Fibroblast of lung (primary cell): ENCODE results near the gene SLC6A1. TPM values are rescaled to one million over a fixed set of nuclear protein-coding genes. Genes with fewer than 3 reads are reported as not detected.

Experiments
- DNase-seq, 2 donors: peaks; one replicate each; pipeline versions ENCODE4 v3.0.0 to v3.0.0-alpha.2; 2010; ENCODE audit warnings: low read depth in 2 of 2
- H2AFZ ChIP-seq: 2 replicates; pipeline ENCODE4 v1.5.1; 2012; ENCODE audit warnings: low read length, control low read depth, inconsistent platforms
- H3K27ac ChIP-seq: 2 replicates; pipeline ENCODE4 v1.5.1; 2011; ENCODE audit warnings: low read length, control low read depth; ENCODE audit not compliant: insufficient read depth
- H3K27me3 ChIP-seq: 2 replicates; pipeline ENCODE4 v1.5.1; 2011; ENCODE audit warnings: mild to moderate bottlenecking, low read length; ENCODE audit not compliant: control insufficient read depth, insufficient read depth
- H3K36me3 ChIP-seq: 2 replicates; pipeline ENCODE4 v1.5.1; 2011; ENCODE audit warnings: low read length; ENCODE audit not compliant: control insufficient read depth, insufficient read depth
- H3K4me1 ChIP-seq: 2 replicates; pipeline ENCODE4 v1.5.1; 2011; ENCODE audit warnings: low read length; ENCODE audit not compliant: control insufficient read depth, insufficient read depth; ENCODE audit errors: extremely low read depth
- H3K4me2 ChIP-seq: 2 replicates; pipeline ENCODE4 v1.5.1; 2011; ENCODE audit warnings: low read length, control low read depth; ENCODE audit not compliant: insufficient read depth; ENCODE audit errors: extremely low read depth
- H3K4me3 ChIP-seq, 4 experiments: fragments of 200-600 bp in 1 of 4; sonication (generic) in 1 of 4; replicated peaks in 1 of 4; 2 replicates each; pipeline ENCODE4 v1.5.1; 2011 to 2016; ENCODE audit warnings: low read length in 4 of 4, low read depth in 3 of 4, mild to moderate bottlenecking in 3 of 4, control low read depth in 2 of 4, inconsistent platforms in 1 of 4, mixed read lengths in 1 of 4; ENCODE audit not compliant: insufficient read depth in 1 of 4; ENCODE audit errors: control extremely low read depth in 1 of 4
- H3K79me2 ChIP-seq: 2 replicates; pipeline ENCODE4 v1.5.1; 2012; ENCODE audit warnings: mild to moderate bottlenecking, low read length, inconsistent platforms; ENCODE audit not compliant: control insufficient read depth, insufficient read depth
- H3K9ac ChIP-seq: 2 replicates; pipeline ENCODE4 v1.5.1; 2011; ENCODE audit warnings: mild to moderate bottlenecking, low read length, control low read depth; ENCODE audit not compliant: insufficient read depth
- H3K9me3 ChIP-seq: 2 replicates; pipeline ENCODE4 v1.5.1; 2012; ENCODE audit warnings: low read depth, low read length; ENCODE audit not compliant: control insufficient read depth, insufficient read depth
- H4K20me1 ChIP-seq: 2 replicates; pipeline ENCODE4 v1.5.1; 2011; ENCODE audit warnings: low read length; ENCODE audit not compliant: control insufficient read depth, insufficient read depth; ENCODE audit errors: extremely low read depth
- EZH2 ChIP-seq: IDR thresholded peaks from 2 replicates; pipeline ENCODE4 v1.5.1; 2012; ENCODE audit warnings: low read length, control low read depth, mild to moderate bottlenecking; ENCODE audit errors: missing control alignments
- polyA plus RNA-seq, 2 donors: library from polyadenylated mRNA; depleted of rRNA in 1 of 2; stranded (reverse) in 1 of 2; unstranded in 1 of 2; fragments of >200 nt; gene quantifications; 2 replicates each; pipeline ENCODE4 v1.2.1, GENCODE V29; 2011 to 2012; ENCODE audit warnings: missing spikeins in 1 of 2
- total RNA-seq: library from RNA; depleted of rRNA; stranded (reverse); fragments of >200 nt; gene quantifications from 2 replicates; pipeline ENCODE4 v1.2.1, GENCODE V29; 2014
- TF ChIP-seq, protein P1 (sequence below), 2 donors: IDR thresholded peaks in 1 of 2; conservative IDR thresholded peaks in 1 of 2; 1 replicate in 1 of 2; 2 replicates in 1 of 2; pipeline ENCODE4 v1.5.1; 2011 to 2012; ENCODE audit warnings: low read length in 2 of 2, control low read depth in 1 of 2, inconsistent platforms in 1 of 2, low read depth in 1 of 2, mild to moderate bottlenecking in 1 of 2

SLC6A1 gene
- total and polyA plus RNA-seq, 2 donors (not counting 1 experiment from before 2014, with no cell fraction given) = not detected

DNA sequence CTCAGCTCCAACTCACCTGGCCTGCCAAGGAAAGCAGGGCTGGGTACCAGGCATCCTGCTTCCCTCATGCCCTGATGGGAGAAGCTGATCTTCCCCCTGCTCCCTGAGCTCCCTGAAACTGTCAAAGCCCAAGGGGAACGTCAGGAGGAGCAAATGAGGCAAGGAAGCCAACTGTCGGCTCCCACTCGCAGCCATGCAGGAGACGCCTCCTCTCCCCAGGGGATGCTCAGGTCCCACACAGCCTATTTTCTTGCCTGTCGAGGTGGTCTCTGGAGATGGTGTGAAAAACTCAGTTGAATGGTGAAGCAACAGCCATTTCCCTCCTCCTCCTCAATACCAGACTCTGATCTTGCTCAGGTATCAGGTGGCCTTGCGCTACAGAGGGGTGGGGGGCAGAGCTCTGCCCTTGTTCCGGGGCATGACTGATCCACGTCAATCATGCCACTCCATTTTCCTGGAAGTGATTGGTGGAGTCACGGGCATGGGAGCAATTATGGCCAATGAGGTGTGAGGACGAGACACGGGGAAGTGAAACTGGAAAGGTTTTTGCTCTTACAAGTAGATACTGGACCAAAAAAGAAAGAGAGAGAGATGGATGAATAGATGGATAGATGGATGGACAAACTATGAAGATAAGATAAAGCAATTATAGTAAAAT is 58.2 kb downstream of the SLC6A1 start:
- TF ChIP-seq, protein P1, sequence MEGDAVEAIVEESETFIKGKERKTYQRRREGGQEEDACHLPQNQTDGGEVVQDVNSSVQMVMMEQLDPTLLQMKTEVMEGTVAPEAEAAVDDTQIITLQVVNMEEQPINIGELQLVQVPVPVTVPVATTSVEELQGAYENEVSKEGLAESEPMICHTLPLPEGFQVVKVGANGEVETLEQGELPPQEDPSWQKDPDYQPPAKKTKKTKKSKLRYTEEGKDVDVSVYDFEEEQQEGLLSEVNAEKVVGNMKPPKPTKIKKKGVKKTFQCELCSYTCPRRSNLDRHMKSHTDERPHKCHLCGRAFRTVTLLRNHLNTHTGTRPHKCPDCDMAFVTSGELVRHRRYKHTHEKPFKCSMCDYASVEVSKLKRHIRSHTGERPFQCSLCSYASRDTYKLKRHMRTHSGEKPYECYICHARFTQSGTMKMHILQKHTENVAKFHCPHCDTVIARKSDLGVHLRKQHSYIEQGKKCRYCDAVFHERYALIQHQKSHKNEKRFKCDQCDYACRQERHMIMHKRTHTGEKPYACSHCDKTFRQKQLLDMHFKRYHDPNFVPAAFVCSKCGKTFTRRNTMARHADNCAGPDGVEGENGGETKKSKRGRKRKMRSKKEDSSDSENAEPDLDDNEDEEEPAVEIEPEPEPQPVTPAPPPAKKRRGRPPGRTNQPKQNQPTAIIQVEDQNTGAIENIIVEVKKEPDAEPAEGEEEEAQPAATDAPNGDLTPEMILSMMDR (conservative IDR thresholded peaks at IDR 0.05 in 1 of 2, IDR thresholded peaks at IDR 0.05 in 1 of 2; ENCODE audit: low read depth in 1 of 2, low read length in 2 of 2) = no peak
- TF ChIP-seq EZH2 = peak; percentile 50
- Histone ChIP-seq H4K20me1 (no peaks in the 10 kb centered on the region), H2AFZ (no peak overlapping the region), H3K9ac (no peak overlapping the region), H3K27me3 (peaks cover 19% of the 10 kb centered on the region), H3K4me2 (no peak overlapping the region), H3K4me3 (no peak overlapping the region), H3K79me2 (no peaks in the 10 kb centered on the region), H3K9me3 (no peaks in the 10 kb centered on the region), H3K27ac (no peak overlapping the region), H3K36me3 (no peaks in the 10 kb centered on the region), H3K4me1 (no peaks in the 10 kb centered on the region)
- DNase-seq = no peak

DNA sequence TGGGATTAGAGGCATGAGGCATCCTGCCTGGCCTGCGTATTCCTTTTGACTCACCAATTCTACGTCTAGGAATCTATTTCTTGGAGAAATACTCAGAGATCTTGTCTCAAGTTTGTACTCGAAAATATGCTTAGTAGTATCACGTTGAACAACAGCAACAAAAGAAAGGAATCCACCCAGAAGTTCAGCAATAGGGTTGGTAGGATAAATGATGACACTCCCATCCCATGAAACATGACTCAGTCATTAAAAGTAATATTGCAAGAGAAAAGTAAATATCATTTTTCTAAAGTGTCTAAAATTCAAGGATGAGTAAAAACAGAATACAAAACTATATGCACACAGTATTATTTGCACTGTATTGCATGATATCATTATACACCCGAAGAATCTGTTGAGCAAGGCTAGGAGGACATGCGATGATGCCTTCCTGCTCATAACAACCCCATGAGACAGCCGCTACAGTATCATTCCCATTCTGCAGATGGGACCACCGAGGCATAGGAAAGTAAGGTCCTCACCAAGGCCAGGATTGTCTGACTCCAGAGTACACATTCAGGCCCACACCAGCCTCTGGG is 61.5 kb downstream of the SLC6A1 start:
- Histone ChIP-seq H3K4me1 (no peaks in the 10 kb centered on the region), H3K4me2 (no peak overlapping the region), H3K4me3 (no peak overlapping the region), H3K9me3 (no peaks in the 10 kb centered on the region), H3K36me3 (no peaks in the 10 kb centered on the region), H3K79me2 (no peaks in the 10 kb centered on the region), H3K27ac (no peak overlapping the region), H3K9ac (no peak overlapping the region), H4K20me1 (no peaks in the 10 kb centered on the region), H3K27me3 (peaks cover 16% of the 10 kb centered on the region), H2AFZ (no peak overlapping the region)
- TF ChIP-seq EZH2 = no peak
- TF ChIP-seq, protein P1 (conservative IDR thresholded peaks at IDR 0.05 in 1 of 2, IDR thresholded peaks at IDR 0.05 in 1 of 2; ENCODE audit: low read depth in 1 of 2, low read length in 2 of 2) = no peak
- no peak for DNase-seq

DNA sequence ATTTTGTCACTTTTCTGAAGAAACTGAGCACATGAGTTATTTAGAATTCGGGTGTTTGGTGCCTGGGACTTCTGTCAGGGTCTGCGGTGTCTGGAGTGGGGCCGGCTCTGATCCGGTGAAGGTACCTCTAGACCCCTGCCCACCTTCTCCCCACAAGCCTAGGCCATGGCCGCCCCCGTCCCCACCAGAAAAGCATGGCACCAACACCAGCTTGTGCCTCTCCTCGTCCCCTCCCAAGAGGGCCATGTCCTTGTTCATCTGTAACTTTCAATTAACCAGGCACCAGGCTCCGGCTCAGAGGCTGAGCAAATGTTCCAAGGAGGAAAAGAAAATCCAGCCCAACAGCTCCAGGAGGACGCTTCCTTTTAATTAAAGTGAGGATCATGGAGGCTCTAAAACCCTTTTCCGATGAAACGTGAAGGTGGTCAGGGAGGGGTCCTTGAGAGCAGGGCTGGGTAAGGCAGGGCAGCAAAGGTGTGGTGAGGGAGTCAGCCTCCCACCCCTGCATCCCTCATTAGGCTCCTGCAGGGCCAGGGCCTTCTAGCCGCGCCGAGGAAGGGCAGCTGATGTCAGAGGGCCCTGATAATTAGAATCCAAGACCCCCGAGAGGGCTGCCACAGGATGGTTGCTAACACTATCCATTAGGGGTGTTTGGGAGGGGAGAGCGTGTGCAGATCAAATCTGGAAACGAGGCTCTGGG is 62.3 kb downstream of the SLC6A1 start:
- H3K4me2 ChIP-seq = no peak overlapping the region
- no peak for DNase-seq
- no peaks in the 10 kb centered on the region for H3K36me3 ChIP-seq

More for the DNA sequence above, 62.3 kb downstream of the SLC6A1 start:
- no peaks in the 10 kb centered on the region for H3K79me2 ChIP-seq
- H3K27me3 ChIP-seq = peaks cover 16% of the 10 kb centered on the region
- no peak overlapping the region for H3K27ac ChIP-seq
- H4K20me1 ChIP-seq = no peaks in the 10 kb centered on the region
- H3K4me1 ChIP-seq = no peaks in the 10 kb centered on the region
- TF ChIP-seq, protein P1 (conservative IDR thresholded peaks at IDR 0.05 in 1 of 2, IDR thresholded peaks at IDR 0.05 in 1 of 2; ENCODE audit: low read depth in 1 of 2, low read length in 2 of 2) = no peak
- no peak for TF ChIP-seq EZH2
- H3K9ac ChIP-seq = no peak overlapping the region
- no peak overlapping the region for H2AFZ ChIP-seq
- H3K4me3 ChIP-seq = no peak overlapping the region
- H3K9me3 ChIP-seq = no peaks in the 10 kb centered on the region
